ENCODE results near the gene CNTNAP4. TPM values are rescaled to one million over a fixed set of nuclear protein-coding genes. Genes with fewer than 3 reads are reported as not detected.

Gene CNTNAP4
- total RNA-seq, 1 experiment from 2014 or later = not detected

- no peak for ATAC-seq
- Histone ChIP-seq H3K9me3 (ENCODE audit: control insufficient read depth in 1 of 2, insufficient read depth in 1 of 2, low read depth in 1 of 2, low read length in 2 of 2) (peaks cover 0 to 3% of the 10 kb centered on the region in 2 experiments; a peak in 2 of 4 replicates), H4K20me1 (ENCODE audit: insufficient read depth) (no peaks in the 10 kb centered on the region), H3K4me3 (replicated peaks in 1 of 2; ENCODE audit: low read depth in 1 of 2, low read length in 2 of 2) (no peak overlapping the region), H3K27ac (ENCODE audit: low read depth, low read length) (no peak overlapping the region), H3K36me3 (ENCODE audit: control insufficient read depth in 1 of 2, insufficient read depth in 2 of 2, low read length in 2 of 2) (no peaks in the 10 kb centered on the region), H3K4me1 (ENCODE audit: control insufficient read depth in 1 of 2, insufficient read depth in 2 of 2, low read length in 2 of 2) (no peaks in the 10 kb centered on the region), H3K9me2 (ENCODE audit: insufficient read depth) (no peaks in the 10 kb centered on the region), H3K9ac (ENCODE audit: low read length) (no peak overlapping the region), H2AFZ (ENCODE audit: low read depth, low read length, poor library complexity, severe bottlenecking) (no peak overlapping the region), H3K79me2 (ENCODE audit: insufficient read depth, low read length) (no peaks in the 10 kb centered on the region), H3K27me3 (ENCODE audit: insufficient read depth, low read length) (no peaks in the 10 kb centered on the region), H3K4me2 (ENCODE audit: low read length) (no peak overlapping the region)
- POLR2A ChIA-PET = no interaction called here
- RAD21 ChIA-PET (ENCODE audit: low non-redundant PET in 1 of 2, low total read pairs in 2 of 2, uncharacterized antibody in 2 of 2, unreplicated experiment in 2 of 2) = no interaction called here
- no TSS peak for BruUV-seq (replicated peaks)
- CTCF ChIA-PET = no interaction called here
- intact Hi-C loops (cut with micrococcal nuclease) = no loop called here
- no peak for TF ChIP-seq RAD21 (IDR thresholded peaks at IDR 0.05; ENCODE audit: low read depth)
- no peak for TF ChIP-seq REST (IDR thresholded peaks at IDR 0.05; ENCODE audit: low read depth)
- TF ChIP-seq CTCF (IDR thresholded peaks at IDR 0.05 in 2 of 3, conservative IDR thresholded peaks at IDR 0.05 in 1 of 3; ENCODE audit: borderline replicate concordance in 1 of 3, insufficient read depth in 1 of 3, low read depth in 2 of 3, low read length in 2 of 3) = no peak
- no peak for TF ChIP-seq POLR2AphosphoS5 (IDR thresholded peaks at IDR 0.05; ENCODE audit: low read depth, low read length)
- no peak for TF ChIP-seq JUND (IDR thresholded peaks at IDR 0.05)
- no peak for DNase-seq (ENCODE audit: low read depth, low spot score)
Observed at GRCh38 chr16:76390476-76390875, 113.3 kb downstream of the CNTNAP4 start.

Measured in HCT116 (cell line).